Ovary (tissue), 9 donors: ENCODE data around the gene CFAP45. TPM values are rescaled to one million over a fixed set of nuclear protein-coding genes. Genes with fewer than 3 reads are reported as not detected.

ENCODE experiments used
- DNase-seq, 5 donors: peaks; one replicate each; pipeline ENCODE4 v3.0.0-alpha.2; 2019 to 2020
- H3K27ac ChIP-seq, 2 donors: fragments of 200-600 bp; one replicate each; pipeline versions ENCODE4 v1.5.1 to v1.8.0; 2019 to 2022
- H3K27me3 ChIP-seq: fragments of 200-600 bp; one replicate; pipeline ENCODE4 v1.8.0; 2022
- H3K36me3 ChIP-seq: fragments of 200-600 bp; sonication (generic); one replicate; pipeline ENCODE4 v1.5.1; 2019
- H3K4me1 ChIP-seq: one replicate; pipeline ENCODE4 v1.8.1; 2013; ENCODE audit warnings: mild to moderate bottlenecking, moderate library complexity; ENCODE audit not compliant: insufficient read depth
- H3K4me3 ChIP-seq: fragments of 200-600 bp; sonication (generic); one replicate; pipeline ENCODE4 v1.5.1; 2017
- H3K9me3 ChIP-seq, 2 donors: fragments of 200-600 bp in 1 of 2; sonication (generic) in 1 of 2; one replicate each; pipeline versions ENCODE4 v1.5.1 to v1.8.1; 2013 to 2019; ENCODE audit warnings: mild to moderate bottlenecking in 1 of 2, moderate library complexity in 1 of 2
- CTCF ChIP-seq, 3 donors: fragments of 450-650 bp in 2 of 3; fragments of 200-600 bp in 1 of 3; IDR thresholded peaks; one replicate each; pipeline versions ENCODE4 v1.5.1 to v1.8.0; 2016 to 2022; ENCODE audit warnings: antibody characterized with exemption in 3 of 3, mild to moderate bottlenecking in 1 of 3
- EP300 ChIP-seq: sonication (generic); formaldehyde crosslinking; IDR thresholded peaks from one replicate; pipeline ENCODE4 v1.6.1; 2017; ENCODE audit warnings: antibody characterized with exemption
- POLR2A ChIP-seq: fragments of 450-650 bp; IDR thresholded peaks from one replicate; pipeline ENCODE4 v1.6.1; 2017; ENCODE audit warnings: antibody characterized with exemption, mild to moderate bottlenecking, moderate library complexity
- WGBS, 3 donors: extraction: QIAGEN DNeasy Blood & Tissue Kit in 1 of 3; methylation state at CpG; one replicate each; pipeline versions ENCODE4 v1.1.5 to v1.1.7; 2013 to 2017; 5-methylcytosine and 5-hydroxymethylcytosine counted together
- intact Hi-C, 4 donors: fragments of 100-400 bp; cut with DNase I; formaldehyde crosslinking; loops; one replicate each; pipeline versions ENCODE4 v1.11.0 to v1.15.1; 2022 to 2023
- polyA plus RNA-seq, 2 donors: library from polyadenylated mRNA; stranded (reverse); fragments of 200-250 nt in 1 of 2; fragments of 350-450 nt in 1 of 2; fragmentation: Illumina TruSeq in 1 of 2; extraction: RNeasy Lipid Tissue Mini Kit (QIAGEN cat#74804) in 1 of 2; gene quantifications; one replicate each; pipeline ENCODE4 v1.2.3, GENCODE V29; 2013 to 2014
- total RNA-seq, 7 donors: library from RNA; depleted of rRNA in 2 of 7; stranded (reverse); fragments of >200 nt in 2 of 7; fragmentation: NEBNext Ultra II Directional in 3 of 7; extraction: Animal tissue kit (Norgen Biotek cat#: 25700) in 3 of 7; gene quantifications; one replicate each; pipeline versions ENCODE4 v1.1.0 to v1.2.4, GENCODE V29; 2016 to 2023
- donor health status: DM: no; HTN: no; CAD: no; lungs with moderate emphysema.
- donor health status: DM: no; HTN: no; CAD: no.
- donor health status: Bipolar disorder and iron deficiency.
- donor health status: DM: yes; HTN: yes; CAD: no.
- donor health status: DM: no; HTN: no; CAD: no.
- donor health status: DM: yes; HTN: yes; CAD: no.

Gene CFAP45
- total and polyA plus RNA-seq, 9 donors, result 0.30 to 16.7 (median 1.4) TPM

GRCh38 chr1:159929155-159930051 lies 29.4 kb upstream of the CFAP45 start:
- 59 to 69% (median 61%) methylated on average over 48 of the region's 48 CpGs for WGBS, 3 donors
- Histone ChIP-seq H3K36me3 (no peaks in the 10 kb centered on the region), H3K4me1 (no peaks in the 10 kb centered on the region), H3K27me3 (no peaks in the 10 kb centered on the region), H3K27ac (no peak overlapping the region), H3K9me3 (no peaks in the 10 kb centered on the region), H3K4me3 (no peak overlapping the region)
- peak; percentile 50 to 70 (median 57) for DNase-seq
- intact Hi-C loops, result loop anchor here in 2 of 4 donors (10.0 kb wide), 2 partner anchors 75 to 1465 kb away; no protein-coding TSS in a partner anchor
- TF ChIP-seq CTCF (IDR thresholded peaks at IDR 0.05) (no peak), POLR2A (no peak), EP300 (no peak)

GRCh38 chr1:159928491-159929050 lies 28.6 kb upstream of the CFAP45 start:
- H3K27ac ChIP-seq, result no peak overlapping the region
- no peaks in the 10 kb centered on the region for H3K36me3 ChIP-seq
- no peaks in the 10 kb centered on the region for H3K27me3 ChIP-seq
- intact Hi-C loops, result loop anchor here in 2 of 4 donors (10.0 kb wide), 2 partner anchors 74 to 1466 kb away; no protein-coding TSS in a partner anchor
- H3K9me3 ChIP-seq, result no peaks in the 10 kb centered on the region
- DNase-seq, result no peak
- no peak overlapping the region for H3K4me3 ChIP-seq
- H3K4me1 ChIP-seq, result peaks cover 3% of the 10 kb centered on the region
- 92 to 95% (median 94%) methylated on average over 14 to 18 of the region's 18 CpGs for WGBS, 3 donors
- no peak for TF ChIP-seq POLR2A
- no peak for TF ChIP-seq CTCF (IDR thresholded peaks at IDR 0.05)
- no peak for TF ChIP-seq EP300

GRCh38 chr1:159927849-159928431 lies 28.0 kb upstream of the CFAP45 start:
- intact Hi-C loops, result loop anchor here in 2 of 4 donors (10.0 kb wide), 2 partner anchors 73 to 1467 kb away; no protein-coding TSS in a partner anchor
- Histone ChIP-seq H3K27ac (no peak overlapping the region), H3K36me3 (no peaks in the 10 kb centered on the region)

More at GRCh38 chr1:159927849-159928431, 28.0 kb upstream of the CFAP45 start:
- WGBS, 3 donors, result 82 to 84% (median 83%) methylated on average over 13 of the region's 13 CpGs
- H3K9me3 ChIP-seq, result no peaks in the 10 kb centered on the region
- H3K27me3 ChIP-seq, result no peaks in the 10 kb centered on the region
- DNase-seq, result no peak
- H3K4me3 ChIP-seq, result no peak overlapping the region
- H3K4me1 ChIP-seq, result peaks cover 8% of the 10 kb centered on the region
- TF ChIP-seq CTCF (IDR thresholded peaks at IDR 0.05), result no peak
- TF ChIP-seq POLR2A, result no peak
- no peak for TF ChIP-seq EP300
